OCI-LY7 (cell line): Measurements from ENCODE around the gene IPPK. TPM values are rescaled to one million over a fixed set of nuclear protein-coding genes. Genes with fewer than 3 reads are reported as not detected.

ENCODE experiments used
- BruUV-seq: library from RNA; stranded (reverse); fragments of 400-500 nt; replicated peaks from 2 replicates; lab custom pipeline; 2021; lab: Mats Ljungman, UMichigan
- CTCF ChIA-PET: fragments of 300-600 bp; sonication (Branson Sonifier 250); formaldehyde crosslinking; loops from one replicate; lab custom pipeline; 2022; ENCODE audit warnings: antibody characterized with exemption; ENCODE audit not compliant: unreplicated experiment; lab: Charles Lee
- POLR2A ChIA-PET: fragments of 300-600 bp; sonication (Branson Sonifier 250); formaldehyde crosslinking; loops from one replicate; lab custom pipeline; 2022; ENCODE audit warnings: antibody characterized with exemption; lab: Charles Lee
- DNase-seq: peaks from one replicate; pipeline ENCODE4 v3.0.0-alpha.2; 2015; ENCODE audit warnings: low spot score
- H2AFZ ChIP-seq: fragments of 200-600 bp; sonication (generic), shearing (Covaris generic); 2 replicates; pipeline ENCODE4 v1.6.1; 2014; ENCODE audit warnings: mild to moderate bottlenecking, antibody characterized with exemption, low read length, moderate library complexity
- H3K27ac ChIP-seq: fragments of 200-600 bp; sonication (generic); 2 replicates; pipeline ENCODE4 v1.5.1; 2014; ENCODE audit warnings: mixed run types, low read depth, mild to moderate bottlenecking, moderate library complexity, low read length, inconsistent platforms; ENCODE audit not compliant: poor library complexity, severe bottlenecking
- H3K36me3 ChIP-seq: fragments of 200-600 bp; sonication (generic); 2 replicates; pipeline ENCODE4 v1.6.1; 2014; ENCODE audit warnings: mild to moderate bottlenecking, antibody characterized with exemption, low read length, moderate library complexity, mixed read lengths; ENCODE audit not compliant: insufficient read depth
- H3K4me1 ChIP-seq: fragments of 200-600 bp; sonication (generic); 2 replicates; pipeline ENCODE4 v1.5.1; 2014; ENCODE audit warnings: mild to moderate bottlenecking, low read length; ENCODE audit not compliant: insufficient read depth, poor library complexity, severe bottlenecking
- H3K4me2 ChIP-seq: fragments of 200-600 bp; sonication (generic); 2 replicates; pipeline ENCODE4 v1.6.1; 2014; ENCODE audit warnings: mild to moderate bottlenecking, low read length
- H3K4me3 ChIP-seq: fragments of 200-600 bp; sonication (generic); 2 replicates; pipeline ENCODE4 v1.5.1; 2014; ENCODE audit warnings: mild to moderate bottlenecking, low read depth, low read length; ENCODE audit not compliant: poor library complexity, severe bottlenecking
- H3K79me2 ChIP-seq: fragments of 200-600 bp; sonication (generic); 2 replicates; pipeline ENCODE4 v1.6.1; 2016; ENCODE audit warnings: low read depth, mild to moderate bottlenecking, low read length, moderate library complexity, mixed read lengths; ENCODE audit not compliant: insufficient read depth
- H3K9me2 ChIP-seq: fragments of 200-600 bp; sonication (generic); 2 replicates; pipeline ENCODE4 v1.6.1; 2016; ENCODE audit warnings: mild to moderate bottlenecking, low read length, mixed read lengths; ENCODE audit not compliant: insufficient read depth
- H3K9me3 ChIP-seq: fragments of 200-600 bp; sonication (generic); 2 replicates; pipeline ENCODE4 v1.6.1; 2014; ENCODE audit warnings: mild to moderate bottlenecking, mixed run types, low read length, mixed read lengths
- H4K20me1 ChIP-seq: fragments of 200-600 bp; sonication (generic); 2 replicates; pipeline ENCODE4 v1.6.1; 2014; ENCODE audit warnings: mild to moderate bottlenecking, antibody characterized with exemption, low read length, moderate library complexity, mixed read lengths; ENCODE audit not compliant: insufficient read depth
- EZH2phosphoT487 ChIP-seq: fragments of 200-600 bp; sonication (generic); IDR thresholded peaks from 2 replicates; pipeline ENCODE4 v1.6.1; 2018; ENCODE audit warnings: low read depth, borderline replicate concordance, mild to moderate bottlenecking, mixed run types, antibody characterized with exemption, low read length, moderate library complexity, mixed read lengths
- intact Hi-C: fragments of 100-400 bp; cut with micrococcal nuclease; formaldehyde crosslinking; loops from one replicate; pipeline ENCODE4 v1.10.0; 2022; ENCODE audit not compliant: unreplicated experiment
- total RNA-seq, 2 experiments: library from RNA; depleted of rRNA in 1 of 2; stranded (reverse); fragments of >200 nt in 1 of 2; shearing (Covaris generic) in 1 of 2; gene quantifications; 2 replicates each; pipeline ENCODE4 v1.2.3, GENCODE V29; 2014 to 2022
- TF ChIP-seq, protein P1 (sequence below): fragments of 200-600 bp; sonication (generic); conservative IDR thresholded peaks from 2 replicates; pipeline ENCODE4 v1.5.1; 2014; ENCODE audit warnings: mild to moderate bottlenecking, antibody characterized with exemption, low read length, moderate library complexity, mixed read lengths

IPPK gene
- total RNA-seq, 2 experiments from 2014 or later: 10.3 to 12.7 TPM

DNA sequence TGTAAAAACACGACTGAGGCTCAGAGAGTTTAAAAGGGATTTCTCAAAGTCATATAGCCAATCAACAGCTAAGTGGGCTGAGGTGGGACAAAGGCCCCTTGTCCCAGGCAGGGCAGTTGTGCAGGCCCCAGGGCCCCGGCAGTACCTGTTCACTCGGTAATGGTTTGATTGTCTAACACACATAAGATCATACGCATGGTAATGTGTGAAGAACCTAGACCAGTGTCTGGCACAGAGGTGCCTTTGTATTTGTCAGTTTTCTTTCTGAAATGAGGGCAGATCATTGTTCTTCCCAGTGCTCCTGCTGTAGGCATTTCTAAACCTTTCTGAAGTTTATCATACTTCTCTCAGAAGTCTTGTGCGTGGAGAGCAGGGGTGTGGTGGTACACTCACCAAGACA, 66.8 kb downstream of the IPPK start:
- POLR2A ChIA-PET: no interaction called here
- no peak for TF ChIP-seq EZH2phosphoT487
- TF ChIP-seq, protein P1, sequence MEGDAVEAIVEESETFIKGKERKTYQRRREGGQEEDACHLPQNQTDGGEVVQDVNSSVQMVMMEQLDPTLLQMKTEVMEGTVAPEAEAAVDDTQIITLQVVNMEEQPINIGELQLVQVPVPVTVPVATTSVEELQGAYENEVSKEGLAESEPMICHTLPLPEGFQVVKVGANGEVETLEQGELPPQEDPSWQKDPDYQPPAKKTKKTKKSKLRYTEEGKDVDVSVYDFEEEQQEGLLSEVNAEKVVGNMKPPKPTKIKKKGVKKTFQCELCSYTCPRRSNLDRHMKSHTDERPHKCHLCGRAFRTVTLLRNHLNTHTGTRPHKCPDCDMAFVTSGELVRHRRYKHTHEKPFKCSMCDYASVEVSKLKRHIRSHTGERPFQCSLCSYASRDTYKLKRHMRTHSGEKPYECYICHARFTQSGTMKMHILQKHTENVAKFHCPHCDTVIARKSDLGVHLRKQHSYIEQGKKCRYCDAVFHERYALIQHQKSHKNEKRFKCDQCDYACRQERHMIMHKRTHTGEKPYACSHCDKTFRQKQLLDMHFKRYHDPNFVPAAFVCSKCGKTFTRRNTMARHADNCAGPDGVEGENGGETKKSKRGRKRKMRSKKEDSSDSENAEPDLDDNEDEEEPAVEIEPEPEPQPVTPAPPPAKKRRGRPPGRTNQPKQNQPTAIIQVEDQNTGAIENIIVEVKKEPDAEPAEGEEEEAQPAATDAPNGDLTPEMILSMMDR: no peak
- no peak overlapping the region for H3K4me3 ChIP-seq
- H3K4me1 ChIP-seq: no peaks in the 10 kb centered on the region
- no peaks in the 10 kb centered on the region for H3K79me2 ChIP-seq
- peaks cover 8% of the 10 kb centered on the region; the same call in 1 of the 2 replicates for H3K9me3 ChIP-seq
- BruUV-seq: no TSS peak
- CTCF ChIA-PET: no interaction called here
- no peak overlapping the region for H2AFZ ChIP-seq
- no peaks in the 10 kb centered on the region for H3K9me2 ChIP-seq
- no peaks in the 10 kb centered on the region for H4K20me1 ChIP-seq
- H3K36me3 ChIP-seq: no peaks in the 10 kb centered on the region
- no peak overlapping the region for H3K27ac ChIP-seq
- intact Hi-C loops: no loop called here
- no peak overlapping the region for H3K4me2 ChIP-seq
- DNase-seq: no peak

DNA sequence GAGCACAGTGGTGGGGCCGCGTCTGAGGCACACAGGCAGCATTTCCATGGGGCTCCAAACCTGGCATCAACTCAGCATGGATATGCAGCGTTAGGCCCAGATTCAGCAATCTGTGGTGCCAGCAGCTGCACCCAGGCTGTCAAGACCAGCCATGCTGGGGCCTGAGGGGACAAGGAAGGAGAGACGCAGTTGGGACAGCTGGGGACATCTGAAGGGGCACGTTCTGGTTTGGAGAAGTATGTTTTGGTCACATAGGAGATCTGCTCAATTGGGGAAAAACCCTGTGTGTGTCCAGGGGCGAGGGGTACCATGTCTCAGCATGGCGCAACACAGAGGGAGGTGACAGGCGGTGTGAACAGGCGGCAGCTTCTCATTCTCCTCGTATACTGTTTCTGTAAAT, 67.5 kb downstream of the IPPK start:
- CTCF ChIA-PET: no interaction called here
- TF ChIP-seq, protein P1: no peak
- no peak for TF ChIP-seq EZH2phosphoT487
- intact Hi-C loops: no loop called here

DNA sequence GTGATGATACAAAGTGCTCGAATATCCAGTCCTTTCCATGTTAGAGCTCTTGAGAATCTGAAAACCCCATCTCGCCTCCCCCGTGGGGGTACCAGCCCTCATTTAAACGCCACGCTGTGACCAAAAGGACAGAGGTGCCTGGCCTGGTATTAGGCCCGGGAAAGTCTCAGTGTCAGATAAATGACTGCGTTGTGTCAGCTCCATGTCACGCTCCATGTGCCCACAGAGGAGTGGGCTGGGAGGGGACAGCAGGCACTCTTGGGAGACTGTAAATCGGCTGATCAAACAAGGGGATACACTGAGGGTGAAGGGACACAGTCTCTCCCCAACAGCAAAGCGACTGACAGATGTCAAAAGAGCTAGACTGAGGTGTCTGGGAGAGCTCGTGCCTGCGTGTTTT, 68.5 kb downstream of the IPPK start:
- no TSS peak for BruUV-seq
- Histone ChIP-seq H3K9me2 (no peaks in the 10 kb centered on the region), H3K9me3 (peaks cover 8% of the 10 kb centered on the region; the same call in 1 of the 2 replicates), H3K4me1 (no peaks in the 10 kb centered on the region), H3K4me2 (no peak overlapping the region), H4K20me1 (no peaks in the 10 kb centered on the region), H3K27ac (no peak overlapping the region), H3K36me3 (no peaks in the 10 kb centered on the region), H3K79me2 (no peaks in the 10 kb centered on the region), H2AFZ (no peak overlapping the region), H3K4me3 (no peak overlapping the region)
- ChIA-PET CTCF (no interaction called here), POLR2A (interaction anchor here (1.1 kb wide), 1 partner anchor 12 kb away, joined by 4 read pairs; no protein-coding TSS in a partner anchor)
- no peak for DNase-seq
- intact Hi-C loops: no loop called here
- TF ChIP-seq, protein P1: no peak
- TF ChIP-seq EZH2phosphoT487: no peak

More for the DNA sequence above, 67.5 kb downstream of the IPPK start:
- Histone ChIP-seq H2AFZ (no peak overlapping the region), H3K36me3 (no peaks in the 10 kb centered on the region), H3K79me2 (no peaks in the 10 kb centered on the region), H3K4me3 (no peak overlapping the region), H3K4me1 (no peaks in the 10 kb centered on the region), H3K9me2 (no peaks in the 10 kb centered on the region), H3K9me3 (peaks cover 8% of the 10 kb centered on the region; the same call in 1 of the 2 replicates), H3K4me2 (no peak overlapping the region), H3K27ac (no peak overlapping the region), H4K20me1 (no peaks in the 10 kb centered on the region)
- DNase-seq: no peak
- POLR2A ChIA-PET: interaction anchor here (1.2 kb wide), 1 partner anchor 27 kb away, joined by 3 read pairs; no protein-coding TSS in a partner anchor
- no TSS peak for BruUV-seq
